ENCODE results near the gene OXNAD1. TPM values are rescaled to one million over a fixed set of nuclear protein-coding genes. Genes with fewer than 3 reads are reported as not detected.
A peak's percentile ranks its signal among the peaks of the same experiment; 100 is the strongest.

OXNAD1 gene
- total and polyA plus RNA-seq, 2 donors (not counting 1 experiment from before 2014, with no cell fraction given): 6.4 to 10.4 TPM

- peak overlapping the region; percentile 96 for H3K9ac ChIP-seq (ENCODE audit: insufficient read depth, low read length)
- H3K9me3 ChIP-seq (ENCODE audit: control insufficient read depth, insufficient read depth, low read depth, low read length): no peaks in the 10 kb centered on the region
- peak overlapping the region; percentile 82 to 96 (median 92) for H3K4me3 ChIP-seq (replicated peaks in 1 of 4; ENCODE audit: control extremely low read depth in 1 of 4, insufficient read depth in 1 of 4, low read depth in 3 of 4, low read length in 4 of 4)
- H4K20me1 ChIP-seq (ENCODE audit: control insufficient read depth, extremely low read depth, insufficient read depth, low read length): no peaks in the 10 kb centered on the region
- peaks cover 4% of the 10 kb centered on the region for H3K36me3 ChIP-seq (ENCODE audit: control insufficient read depth, insufficient read depth, low read length)
- peak overlapping the region; percentile 92 for H2AFZ ChIP-seq (ENCODE audit: low read length)
- H3K4me1 ChIP-seq (ENCODE audit: control insufficient read depth, extremely low read depth, insufficient read depth, low read length): peaks cover 2% of the 10 kb centered on the region
- peak overlapping the region; percentile 64 for H3K4me2 ChIP-seq (ENCODE audit: extremely low read depth, insufficient read depth, low read length)
- H3K27ac ChIP-seq (ENCODE audit: insufficient read depth, low read length): peak overlapping the region; percentile 98
- TF ChIP-seq CTCF (conservative IDR thresholded peaks at IDR 0.05 in 1 of 2, IDR thresholded peaks at IDR 0.05 in 1 of 2; ENCODE audit: low read depth in 1 of 2, low read length in 2 of 2): no peak
- TF ChIP-seq EZH2 (IDR thresholded peaks at IDR 0.05; ENCODE audit: low read length, missing control alignments): no peak
- H3K27me3 ChIP-seq (ENCODE audit: control insufficient read depth, insufficient read depth, low read length): no peaks in the 10 kb centered on the region
- peak in 1 of 2 donors; percentile 23 for DNase-seq (ENCODE audit: low read depth in 2 of 2)
- peaks cover 39% of the 10 kb centered on the region for H3K79me2 ChIP-seq (ENCODE audit: control insufficient read depth, insufficient read depth, low read length)
Measured at GRCh38 chr3:16264174-16264707, 771 bp upstream of the OXNAD1 start.

GRCh38 chr3:16265455-16265786 is 409 bp downstream of the OXNAD1 start:
- Histone ChIP-seq H3K9ac (ENCODE audit: insufficient read depth, low read length) (peak overlapping the region; percentile 94), H4K20me1 (ENCODE audit: control insufficient read depth, extremely low read depth, insufficient read depth, low read length) (no peaks in the 10 kb centered on the region), H3K4me2 (ENCODE audit: extremely low read depth, insufficient read depth, low read length) (peak overlapping the region; percentile 86), H3K4me3 (replicated peaks in 1 of 4; ENCODE audit: control extremely low read depth in 1 of 4, insufficient read depth in 1 of 4, low read depth in 3 of 4, low read length in 4 of 4) (peak overlapping the region; percentile 90 to 97 (median 92)), H3K36me3 (ENCODE audit: control insufficient read depth, insufficient read depth, low read length) (peaks cover 4% of the 10 kb centered on the region), H3K27ac (ENCODE audit: insufficient read depth, low read length) (peak overlapping the region; percentile 98), H3K4me1 (ENCODE audit: control insufficient read depth, extremely low read depth, insufficient read depth, low read length) (peaks cover 2% of the 10 kb centered on the region), H2AFZ (ENCODE audit: low read length) (peak overlapping the region; percentile 95), H3K79me2 (ENCODE audit: control insufficient read depth, insufficient read depth, low read length) (peaks cover 39% of the 10 kb centered on the region), H3K27me3 (ENCODE audit: control insufficient read depth, insufficient read depth, low read length) (no peaks in the 10 kb centered on the region), H3K9me3 (ENCODE audit: control insufficient read depth, insufficient read depth, low read depth, low read length) (no peaks in the 10 kb centered on the region)
- DNase-seq (ENCODE audit: low read depth in 2 of 2): no peak
- TF ChIP-seq CTCF (conservative IDR thresholded peaks at IDR 0.05 in 1 of 2, IDR thresholded peaks at IDR 0.05 in 1 of 2; ENCODE audit: low read depth in 1 of 2, low read length in 2 of 2) (no peak), EZH2 (IDR thresholded peaks at IDR 0.05; ENCODE audit: low read length, missing control alignments) (no peak)

- no peak for DNase-seq (ENCODE audit: low read depth in 2 of 2)
- Histone ChIP-seq H3K27ac (ENCODE audit: insufficient read depth, low read length) (no peak overlapping the region), H3K9ac (ENCODE audit: insufficient read depth, low read length) (no peak overlapping the region), H3K36me3 (ENCODE audit: control insufficient read depth, insufficient read depth, low read length) (peaks cover 4% of the 10 kb centered on the region), H3K27me3 (ENCODE audit: control insufficient read depth, insufficient read depth, low read length) (no peaks in the 10 kb centered on the region), H4K20me1 (ENCODE audit: control insufficient read depth, extremely low read depth, insufficient read depth, low read length) (no peaks in the 10 kb centered on the region), H3K4me2 (ENCODE audit: extremely low read depth, insufficient read depth, low read length) (no peak overlapping the region), H2AFZ (ENCODE audit: low read length) (no peak overlapping the region), H3K4me3 (replicated peaks in 1 of 4; ENCODE audit: control extremely low read depth in 1 of 4, insufficient read depth in 1 of 4, low read depth in 3 of 4, low read length in 4 of 4) (no peak overlapping the region), H3K4me1 (ENCODE audit: control insufficient read depth, extremely low read depth, insufficient read depth, low read length) (peaks cover 2% of the 10 kb centered on the region), H3K9me3 (ENCODE audit: control insufficient read depth, insufficient read depth, low read depth, low read length) (no peaks in the 10 kb centered on the region), H3K79me2 (ENCODE audit: control insufficient read depth, insufficient read depth, low read length) (peaks cover 34% of the 10 kb centered on the region)
- TF ChIP-seq EZH2 (IDR thresholded peaks at IDR 0.05; ENCODE audit: low read length, missing control alignments): no peak
- no peak for TF ChIP-seq CTCF (conservative IDR thresholded peaks at IDR 0.05 in 1 of 2, IDR thresholded peaks at IDR 0.05 in 1 of 2; ENCODE audit: low read depth in 1 of 2, low read length in 2 of 2)
Measured at GRCh38 chr3:16266714-16267113, 1.7 kb downstream of the OXNAD1 start.
